Measurements from ENCODE around the gene GHR.

GRCh38 chr5:42461507-42461906 lies 38.3 kb downstream of the GHR start:
- TF ChIP-seq CTCF (IDR thresholded peaks at IDR 0.05; ENCODE audit: extremely low read depth in 1 of 2, insufficient read depth in 1 of 2, low read depth in 1 of 2, low read length in 2 of 2): no peak
- TF ChIP-seq POLR2A (IDR thresholded peaks at IDR 0.05; ENCODE audit: low read depth, low read length): no peak
